HG03103 (cell line): ENCODE data around the gene LY6G6D.
"Not testable (repeated sequence)": the region's sequence is repeated elsewhere in the genome, so short reads cannot be mapped to it uniquely, and the experiment has no call there.

ENCODE experiments used
- ATAC-seq: cut with Tn5 transposase; IDR thresholded peaks from one replicate; pipeline ENCODE4 v1.9.1; 2021; ENCODE audit warnings: low read depth; ENCODE audit not compliant: unreplicated experiment

Gene LY6G6D

GRCh38 chr6:31691564-31692108, 23.5 kb upstream of the LY6G6D start:
- no peak for ATAC-seq

GRCh38 chr6:31692353-31692752, 22.8 kb upstream of the LY6G6D start:
- ATAC-seq = no peak

GRCh38 chr6:31692886-31693285, 22.3 kb upstream of the LY6G6D start:
- no peak for ATAC-seq

GRCh38 chr6:31693535-31693934, 21.6 kb upstream of the LY6G6D start:
- ATAC-seq = no peak

- ATAC-seq = no peak
Measured at GRCh38 chr6:31697555-31697954, 17.6 kb upstream of the LY6G6D start.

GRCh38 chr6:31700740-31701401, 14.3 kb upstream of the LY6G6D start:
- no peak for ATAC-seq

GRCh38 chr6:31701666-31702404, 13.3 kb upstream of the LY6G6D start:
- ATAC-seq = no peak

GRCh38 chr6:31702405-31702818, 12.7 kb upstream of the LY6G6D start:
- ATAC-seq = no peak

GRCh38 chr6:31702819-31703716, 12.1 kb upstream of the LY6G6D start, which contains the start of gene ABHD16A:
Gene ABHD16A (minus strand): TSS chr6:31703324. CDS start chr6:31703281, 43 bp downstream.
- peak; percentile 85 for ATAC-seq

GRCh38 chr6:31705931-31706330, 9.2 kb upstream of the LY6G6D start:
- ATAC-seq = no peak

- no peak for ATAC-seq
Measured at GRCh38 chr6:31706599-31706998, 8.5 kb upstream of the LY6G6D start, which contains the start of gene LY6G6F. Gene LY6G6F (plus strand): TSS chr6:31706866. CDS start chr6:31706907, 41 bp downstream.

GRCh38 chr6:31707701-31708100, 7.4 kb upstream of the LY6G6D start:
- no peak for ATAC-seq

- ATAC-seq = no peak
Measured at GRCh38 chr6:31708224-31708623, 6.9 kb upstream of the LY6G6D start.

- ATAC-seq = not testable (repeated sequence)
Measured at GRCh38 chr6:31709157-31709556, 6.0 kb upstream of the LY6G6D start.

- no peak for ATAC-seq
Measured at GRCh38 chr6:31710523-31711219, 4.5 kb upstream of the LY6G6D start.

GRCh38 chr6:31711233-31711632, 3.9 kb upstream of the LY6G6D start:
- ATAC-seq = no peak

- no peak for ATAC-seq
Measured at GRCh38 chr6:31712296-31712695, 2.9 kb upstream of the LY6G6D start.

GRCh38 chr6:31713465-31713864, 1.7 kb upstream of the LY6G6D start:
- no peak for ATAC-seq

GRCh38 chr6:31713991-31714684, 1.0 kb upstream of the LY6G6D start:
- no peak for ATAC-seq
